ENCODE results near the gene NXPE1. TPM values are rescaled to one million over a fixed set of nuclear protein-coding genes. Genes with fewer than 3 reads are reported as not detected.

Gene NXPE1
- total and polyA plus RNA-seq, 4 donors, result not detected

DNA sequence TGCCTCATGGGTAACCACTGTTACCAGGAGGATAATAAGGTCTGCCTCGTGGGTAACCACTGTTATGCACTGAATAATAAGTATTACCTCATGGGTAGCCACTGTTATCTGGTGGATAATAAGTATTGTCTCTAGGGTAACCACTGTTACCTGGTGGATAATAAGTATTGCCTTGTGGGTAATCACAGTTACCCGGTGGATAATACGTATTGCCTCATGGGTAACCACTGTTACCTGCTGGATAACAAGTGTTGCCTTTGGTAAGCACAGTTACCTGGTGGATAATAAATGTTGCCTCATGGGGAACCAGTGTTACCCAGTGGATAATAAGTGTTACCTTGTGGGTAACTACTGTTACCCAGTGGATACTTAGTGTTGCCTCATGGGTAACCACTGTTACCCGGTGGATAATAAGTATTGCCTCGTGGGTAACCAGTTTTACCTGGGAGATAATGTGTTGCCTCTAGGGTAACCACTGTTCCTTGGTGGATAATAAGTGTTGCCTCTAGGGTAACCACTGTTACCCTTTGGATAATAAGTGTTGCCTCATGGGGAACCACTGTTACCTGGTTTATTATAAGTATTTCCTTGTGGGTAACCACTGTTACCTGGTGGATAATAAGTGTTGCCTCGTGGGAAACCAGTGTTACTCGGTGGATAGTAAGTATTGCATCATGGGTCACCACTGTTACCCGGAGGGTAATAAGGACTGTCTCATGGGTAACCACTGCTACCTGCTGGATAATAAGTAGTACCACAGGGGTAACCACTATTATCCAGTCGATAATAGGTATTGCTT is 46.5 kb upstream of the NXPE1 start:
- ATAC-seq (ENCODE audit: insufficient read depth, low FRiP score) (no peak), DNase-seq (no peak)
- 89 to 95% methylated on average over 9 of the region's 9 CpGs for WGBS, 2 donors
- TF ChIP-seq, protein P1, sequence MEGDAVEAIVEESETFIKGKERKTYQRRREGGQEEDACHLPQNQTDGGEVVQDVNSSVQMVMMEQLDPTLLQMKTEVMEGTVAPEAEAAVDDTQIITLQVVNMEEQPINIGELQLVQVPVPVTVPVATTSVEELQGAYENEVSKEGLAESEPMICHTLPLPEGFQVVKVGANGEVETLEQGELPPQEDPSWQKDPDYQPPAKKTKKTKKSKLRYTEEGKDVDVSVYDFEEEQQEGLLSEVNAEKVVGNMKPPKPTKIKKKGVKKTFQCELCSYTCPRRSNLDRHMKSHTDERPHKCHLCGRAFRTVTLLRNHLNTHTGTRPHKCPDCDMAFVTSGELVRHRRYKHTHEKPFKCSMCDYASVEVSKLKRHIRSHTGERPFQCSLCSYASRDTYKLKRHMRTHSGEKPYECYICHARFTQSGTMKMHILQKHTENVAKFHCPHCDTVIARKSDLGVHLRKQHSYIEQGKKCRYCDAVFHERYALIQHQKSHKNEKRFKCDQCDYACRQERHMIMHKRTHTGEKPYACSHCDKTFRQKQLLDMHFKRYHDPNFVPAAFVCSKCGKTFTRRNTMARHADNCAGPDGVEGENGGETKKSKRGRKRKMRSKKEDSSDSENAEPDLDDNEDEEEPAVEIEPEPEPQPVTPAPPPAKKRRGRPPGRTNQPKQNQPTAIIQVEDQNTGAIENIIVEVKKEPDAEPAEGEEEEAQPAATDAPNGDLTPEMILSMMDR (IDR thresholded peaks at IDR 0.05; ENCODE audit: control extremely low read depth, extremely low read depth), result no peak
- Histone ChIP-seq H3K36me3 (ENCODE audit: control insufficient read depth in 4 of 4, insufficient read depth in 4 of 4, low read length in 4 of 4) (no peaks in the 10 kb centered on the region), H3K27ac (ENCODE audit: low read depth in 1 of 2, low read length in 1 of 2) (no peak overlapping the region), H3K4me3 (no peak overlapping the region), H3K9me3 (ENCODE audit: control insufficient read depth in 4 of 4, insufficient read depth in 3 of 4, low read length in 3 of 4) (peaks cover 0 to 10% (median 0%) of the 10 kb centered on the region in 4 donors), H3K4me1 (ENCODE audit: control insufficient read depth in 5 of 5, insufficient read depth in 5 of 5, low read length in 5 of 5) (no peaks in the 10 kb centered on the region), H3K9ac (ENCODE audit: insufficient read depth in 1 of 2, low read length in 2 of 2) (no peak overlapping the region), H3K27me3 (ENCODE audit: control insufficient read depth in 3 of 3, insufficient read depth in 3 of 3, low read length in 2 of 3) (no peaks in the 10 kb centered on the region)

DNA sequence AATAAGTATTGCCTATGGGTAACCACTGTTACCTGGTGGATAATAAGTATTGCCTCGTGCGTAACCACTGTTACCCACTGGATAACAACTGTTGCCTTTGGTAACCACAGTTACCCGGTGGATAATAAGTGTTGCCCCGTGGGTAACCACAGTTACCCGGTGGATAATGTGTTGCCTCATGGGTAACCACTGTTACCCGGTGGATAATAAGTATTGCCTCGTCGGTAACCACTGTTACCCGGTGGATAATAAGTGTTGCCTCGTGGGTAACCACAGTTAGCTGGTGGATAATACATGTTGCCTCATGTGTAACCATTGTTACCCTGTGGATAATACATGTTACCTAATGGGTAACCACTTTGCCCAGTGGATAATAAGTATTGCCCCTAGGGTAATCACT is 45.7 kb upstream of the NXPE1 start:
- H3K9me3 ChIP-seq (ENCODE audit: control insufficient read depth in 4 of 4, insufficient read depth in 3 of 4, low read length in 3 of 4), result peaks cover 0 to 10% (median 0%) of the 10 kb centered on the region in 4 donors
- no peak overlapping the region for H3K27ac ChIP-seq (ENCODE audit: low read depth in 1 of 2, low read length in 1 of 2)
- 92 to 93% methylated on average over 10 of the region's 10 CpGs for WGBS, 2 donors
- no peaks in the 10 kb centered on the region for H3K27me3 ChIP-seq (ENCODE audit: control insufficient read depth in 3 of 3, insufficient read depth in 3 of 3, low read length in 2 of 3)
- TF ChIP-seq, protein P1 (IDR thresholded peaks at IDR 0.05; ENCODE audit: control extremely low read depth, extremely low read depth), result no peak
- no peaks in the 10 kb centered on the region for H3K4me1 ChIP-seq (ENCODE audit: control insufficient read depth in 5 of 5, insufficient read depth in 5 of 5, low read length in 5 of 5)
- no peak for ATAC-seq (ENCODE audit: insufficient read depth, low FRiP score)
- no peak for DNase-seq
- no peaks in the 10 kb centered on the region for H3K36me3 ChIP-seq (ENCODE audit: control insufficient read depth in 4 of 4, insufficient read depth in 4 of 4, low read length in 4 of 4)
- H3K4me3 ChIP-seq, result no peak overlapping the region
- H3K9ac ChIP-seq (ENCODE audit: insufficient read depth in 1 of 2, low read length in 2 of 2), result no peak overlapping the region

DNA sequence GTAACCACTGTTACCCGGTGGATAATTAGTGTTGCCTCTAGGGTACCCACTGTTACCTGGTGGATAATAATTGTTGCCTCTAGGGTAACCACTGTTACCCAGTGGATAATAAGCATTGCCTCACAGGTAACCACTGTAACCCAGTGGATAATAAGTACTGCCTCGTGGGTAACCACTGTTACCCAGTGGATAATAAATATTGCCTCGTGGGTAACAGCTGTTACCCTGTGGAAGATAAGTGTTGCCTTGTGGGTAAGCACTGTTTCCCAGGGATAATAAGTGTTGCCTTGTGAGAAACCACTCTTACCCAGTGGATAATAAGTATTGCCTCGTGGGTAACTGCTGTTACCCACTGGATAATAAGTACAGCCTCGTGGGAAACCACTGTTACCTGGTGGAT is 45.2 kb upstream of the NXPE1 start:
- Histone ChIP-seq H3K4me3 (no peak overlapping the region), H3K36me3 (ENCODE audit: control insufficient read depth in 4 of 4, insufficient read depth in 4 of 4, low read length in 4 of 4) (no peaks in the 10 kb centered on the region), H3K4me1 (ENCODE audit: control insufficient read depth in 5 of 5, insufficient read depth in 5 of 5, low read length in 5 of 5) (no peaks in the 10 kb centered on the region), H3K27ac (ENCODE audit: low read depth in 1 of 2, low read length in 1 of 2) (no peak overlapping the region), H3K27me3 (ENCODE audit: control insufficient read depth in 3 of 3, insufficient read depth in 3 of 3, low read length in 2 of 3) (no peaks in the 10 kb centered on the region), H3K9ac (ENCODE audit: insufficient read depth in 1 of 2, low read length in 2 of 2) (no peak overlapping the region), H3K9me3 (ENCODE audit: control insufficient read depth in 4 of 4, insufficient read depth in 3 of 4, low read length in 3 of 4) (peaks cover 0 to 9% (median 0%) of the 10 kb centered on the region in 4 donors)
- WGBS, 2 donors, result 79 to 90% methylated on average over 5 of the region's 5 CpGs
- DNase-seq (no peak), ATAC-seq (ENCODE audit: insufficient read depth, low FRiP score) (no peak)
- TF ChIP-seq, protein P1 (IDR thresholded peaks at IDR 0.05; ENCODE audit: control extremely low read depth, extremely low read depth), result no peak

Measured in lung (tissue), 12 donors.